Stimulated activated CD4-positive, alpha-beta T cell treated with anti-CD3 and anti-CD28 coated beads, Interleukin-2, amount 100 ng/mL, for 4 hours (primary cell): ENCODE data around the gene IL1RN.

ENCODE experiments used
- DNase-seq: peaks from one replicate; pipeline ENCODE4 v3.0.0-alpha.2; 2020; ENCODE audit warnings: low read depth

Gene IL1RN

GRCh38 chr2:113103277-113103676 is 24.1 kb upstream of the IL1RN start:
- no peak for DNase-seq

- peak; percentile 36 for DNase-seq
Observed at GRCh38 chr2:113104054-113104611, 23.3 kb upstream of the IL1RN start.

GRCh38 chr2:113105047-113105785 is 22.2 kb upstream of the IL1RN start:
- peak; percentile 39 for DNase-seq

DNA sequence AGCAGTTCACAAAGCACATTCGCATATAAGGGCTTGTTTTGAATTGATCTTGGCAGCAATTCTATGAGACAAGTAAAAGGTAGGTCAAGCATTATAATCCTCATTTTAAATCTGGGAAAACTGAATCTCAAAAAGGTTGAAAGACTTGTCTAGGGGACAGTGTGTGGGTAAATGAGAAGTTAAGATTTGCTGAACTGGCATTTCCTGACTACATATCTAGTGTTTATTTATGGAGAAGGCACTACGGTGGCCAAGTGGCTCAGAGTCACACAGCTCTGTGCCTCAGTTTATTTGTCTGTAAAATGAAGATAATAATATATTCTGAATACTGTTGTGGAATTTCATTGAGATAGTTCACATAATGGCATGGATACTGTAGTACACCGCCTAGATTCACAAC is 16.3 kb upstream of the IL1RN start:
- no peak for DNase-seq

GRCh38 chr2:113111823-113112287 is 15.5 kb upstream of the IL1RN start:
- DNase-seq = no peak

DNA sequence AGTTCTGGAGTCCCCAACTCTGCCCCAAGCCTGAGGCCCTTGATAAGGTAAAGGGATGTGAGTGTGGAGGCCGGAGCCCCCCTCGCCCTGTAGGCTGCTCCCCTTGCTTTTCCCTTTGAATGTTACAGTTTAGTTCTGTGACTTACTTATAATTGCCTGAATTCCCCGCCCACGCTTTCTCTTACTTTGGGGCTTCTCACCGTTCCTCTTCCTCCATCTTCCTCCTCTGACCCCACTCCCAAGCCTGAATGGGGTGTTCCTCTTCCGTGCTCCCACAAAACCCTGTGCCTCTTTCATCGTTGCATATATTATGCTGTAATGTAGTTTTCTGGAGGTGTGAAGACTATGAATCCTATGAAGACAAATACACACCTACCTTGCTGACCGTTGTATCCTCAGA is 15.0 kb upstream of the IL1RN start:
- DNase-seq = no peak

- no peak for DNase-seq
Observed at GRCh38 chr2:113112871-113113270, 14.5 kb upstream of the IL1RN start.

- no peak for DNase-seq
Observed at GRCh38 chr2:113113807-113114206, 13.6 kb upstream of the IL1RN start.

DNA sequence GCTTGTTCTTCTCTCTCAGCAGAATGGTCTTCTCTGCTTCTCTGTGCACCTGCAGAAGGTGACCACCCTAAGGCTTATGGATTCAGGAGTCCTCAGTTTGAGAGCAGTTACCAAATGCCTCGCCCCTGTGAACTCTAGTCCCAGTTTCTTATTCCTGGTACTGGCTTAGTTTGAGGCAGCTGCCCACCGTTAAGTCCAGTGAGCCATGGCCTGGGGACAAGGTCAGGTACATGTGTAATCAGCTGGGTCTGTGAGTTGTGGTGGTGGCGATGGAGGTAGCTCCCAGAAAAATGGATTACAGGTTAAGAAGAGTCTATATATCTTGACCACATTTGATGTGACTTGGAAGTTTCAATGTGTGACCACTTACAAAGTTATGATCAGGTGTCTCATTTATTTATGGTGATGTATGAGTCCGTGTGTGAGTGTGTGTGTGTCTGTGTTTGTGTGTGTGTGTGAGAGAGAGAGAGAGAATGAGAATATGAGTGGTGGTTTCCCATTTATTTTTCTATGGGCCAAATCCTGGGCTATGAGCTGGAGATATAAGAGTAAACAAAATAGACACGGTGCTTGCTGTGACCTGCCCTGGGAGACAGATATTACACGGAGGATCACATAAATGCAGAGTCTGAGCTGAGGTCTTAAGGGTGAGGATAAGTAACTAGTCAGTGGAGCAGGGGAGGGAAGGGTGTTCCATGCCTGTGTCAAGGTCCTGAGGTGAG is 13.0 kb upstream of the IL1RN start:
- no peak for DNase-seq

DNA sequence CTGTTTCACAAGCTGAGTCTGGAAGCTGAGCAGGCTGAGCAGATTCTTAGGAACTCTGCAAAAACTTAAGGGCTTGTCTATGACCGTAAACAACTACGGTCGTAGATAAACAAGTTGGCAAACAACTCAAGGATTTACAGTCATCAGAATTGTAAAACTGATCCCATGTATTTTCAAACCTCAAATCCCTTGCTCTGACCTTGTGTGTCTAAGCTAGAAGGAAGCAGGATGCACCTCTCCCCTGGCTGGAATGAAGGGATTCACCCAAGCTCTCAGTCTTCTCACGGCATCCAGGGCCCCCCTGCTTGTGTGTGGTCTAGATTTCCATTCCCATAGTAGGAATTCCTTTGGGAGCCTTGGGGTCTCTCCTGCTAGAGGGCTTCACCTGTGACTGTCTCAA is 12.4 kb upstream of the IL1RN start:
- no peak for DNase-seq

DNA sequence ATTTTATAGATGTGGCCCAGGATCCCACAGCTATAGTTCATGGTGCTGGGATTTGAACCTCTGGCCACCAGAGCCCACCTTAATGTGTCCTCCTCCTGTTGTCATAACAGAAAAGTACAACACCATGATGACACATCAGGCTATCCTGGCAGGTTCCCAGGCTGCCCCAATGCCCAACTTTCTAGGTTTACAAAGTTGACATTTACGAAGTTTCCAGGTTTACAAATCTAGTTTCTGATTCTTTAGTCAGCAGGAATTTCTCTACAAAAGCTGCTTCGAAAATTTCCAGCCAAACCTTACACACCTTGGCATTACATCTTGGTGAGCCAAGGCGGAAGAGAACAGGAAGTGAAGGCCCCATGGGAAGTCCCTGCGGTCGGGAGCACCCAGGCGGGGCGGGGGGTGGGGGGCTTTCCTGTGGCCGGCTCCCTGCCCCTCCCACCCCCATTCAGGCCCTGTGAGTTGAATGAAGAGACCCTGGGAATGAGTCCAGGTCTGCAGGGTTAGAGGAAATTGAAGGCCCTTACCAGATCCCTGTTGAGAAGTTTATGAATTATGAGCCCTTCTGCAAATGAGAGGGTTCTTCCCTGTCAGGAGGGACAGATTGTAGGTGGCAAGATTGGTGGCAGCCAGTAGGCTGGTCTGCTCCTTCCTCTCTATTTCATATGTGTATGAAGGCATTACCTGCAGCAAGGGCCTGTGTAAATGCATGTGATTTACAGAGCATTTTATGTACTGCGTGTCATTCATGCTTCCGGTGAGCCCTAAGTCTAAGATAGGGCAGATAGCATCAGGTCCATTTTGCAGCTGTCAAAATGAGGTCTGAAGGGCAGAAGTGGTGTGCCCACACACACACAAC is 11.1 kb upstream of the IL1RN start:
- DNase-seq = no peak

DNA sequence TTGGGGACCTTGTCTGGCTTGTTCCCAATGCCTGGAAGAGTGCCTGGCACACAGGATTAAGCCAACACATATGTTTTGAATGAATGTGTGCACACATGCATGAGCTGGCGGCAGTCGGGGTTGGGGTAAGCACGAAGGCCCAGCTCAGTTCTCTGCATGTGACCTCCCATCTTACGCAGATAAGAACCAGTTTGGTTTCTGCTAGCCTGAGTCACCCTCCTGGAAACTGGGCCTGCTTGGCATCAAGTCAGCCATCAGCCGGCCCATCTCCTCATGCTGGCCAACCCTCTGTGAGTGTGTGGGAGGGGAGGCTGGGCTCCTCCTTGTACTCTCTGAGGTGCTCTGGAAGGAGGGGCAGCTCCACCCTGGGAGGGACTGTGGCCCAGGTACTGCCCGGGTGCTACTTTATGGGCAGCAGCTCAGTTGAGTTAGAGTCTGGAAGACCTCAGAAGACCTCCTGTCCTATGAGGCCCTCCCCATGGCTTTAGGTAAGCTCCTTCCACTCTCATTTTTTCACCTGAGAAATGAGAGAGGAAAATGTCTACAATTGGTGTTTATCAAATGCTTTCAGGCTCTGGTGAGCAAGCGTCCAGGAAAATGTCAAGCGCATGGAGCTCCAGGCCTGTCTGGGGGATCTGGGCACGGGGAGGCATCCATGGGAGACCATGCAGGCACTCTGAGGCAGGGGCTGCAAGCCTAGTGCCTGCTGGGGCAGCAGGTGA is 9.7 kb upstream of the IL1RN start:
- no peak for DNase-seq

- no peak for DNase-seq
Observed at GRCh38 chr2:113118263-113118657, 9.1 kb upstream of the IL1RN start.

- no peak for DNase-seq
Observed at GRCh38 chr2:113119111-113119510, 8.3 kb upstream of the IL1RN start.

DNA sequence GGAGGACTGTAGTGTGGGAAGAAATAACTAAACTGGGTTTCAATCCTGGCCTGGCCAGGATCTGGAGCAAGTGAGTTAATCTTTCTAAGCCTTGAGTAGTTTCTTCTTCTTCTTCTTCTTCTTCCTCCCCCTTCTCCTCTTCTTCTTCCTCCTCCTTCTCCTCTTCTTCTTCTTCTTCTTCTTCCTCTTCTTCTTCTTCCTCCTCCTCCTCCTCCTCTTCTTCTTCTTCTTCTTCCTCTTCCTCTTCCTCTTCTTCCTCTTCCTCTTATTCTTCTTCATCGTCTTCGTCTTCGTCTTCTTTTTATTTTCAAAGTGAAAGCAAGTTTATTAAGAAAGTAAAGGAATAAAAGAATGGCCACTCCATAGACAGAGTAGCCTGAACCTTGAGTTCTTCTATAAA is 6.5 kb upstream of the IL1RN start:
- no peak for DNase-seq

GRCh38 chr2:113122364-113122763 is 5.0 kb upstream of the IL1RN start:
- DNase-seq = no peak

DNA sequence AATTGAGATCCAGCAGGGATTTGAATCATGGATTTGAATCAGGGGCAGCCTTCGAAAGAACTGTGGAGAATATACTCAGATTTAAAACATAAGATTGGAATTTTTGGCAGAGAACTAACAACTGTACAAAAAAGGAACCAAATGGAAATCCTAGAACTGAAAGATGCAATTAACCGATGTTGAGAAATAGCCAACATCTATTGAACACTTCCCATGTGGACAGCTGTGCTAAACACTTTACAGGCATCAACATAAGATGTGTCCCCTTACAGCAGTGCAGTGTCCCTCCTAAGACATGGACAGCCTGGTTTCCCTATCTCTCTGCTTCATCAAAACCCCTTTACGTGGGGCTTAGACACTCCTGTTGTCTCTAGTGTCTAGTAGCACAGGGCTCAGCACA is 3.7 kb upstream of the IL1RN start:
- DNase-seq = no peak

GRCh38 chr2:113124181-113124961 is 3.0 kb upstream of the IL1RN start:
- DNase-seq = no peak

GRCh38 chr2:113124984-113125855 is 2.2 kb upstream of the IL1RN start:
- no peak for DNase-seq
